Ovary (tissue), 3 donors: Measurements from ENCODE around the gene CHTOP.

Experiments
- EP300 ChIP-seq: sonication (generic); formaldehyde crosslinking; IDR thresholded peaks from one replicate; pipeline ENCODE4 v1.6.1; 2017; ENCODE audit warnings: antibody characterized with exemption
- POLR2A ChIP-seq: fragments of 450-650 bp; IDR thresholded peaks from one replicate; pipeline ENCODE4 v1.6.1; 2017; ENCODE audit warnings: antibody characterized with exemption, mild to moderate bottlenecking, moderate library complexity
- TF ChIP-seq, protein P1 (sequence below), 3 donors: fragments of 450-650 bp in 2 of 3; fragments of 200-600 bp in 1 of 3; IDR thresholded peaks; one replicate each; pipeline versions ENCODE4 v1.5.1 to v1.8.0; 2016 to 2022; ENCODE audit warnings: antibody characterized with exemption in 3 of 3, mild to moderate bottlenecking in 1 of 3
- donor health status: DM: no; HTN: no; CAD: no.

DNA sequence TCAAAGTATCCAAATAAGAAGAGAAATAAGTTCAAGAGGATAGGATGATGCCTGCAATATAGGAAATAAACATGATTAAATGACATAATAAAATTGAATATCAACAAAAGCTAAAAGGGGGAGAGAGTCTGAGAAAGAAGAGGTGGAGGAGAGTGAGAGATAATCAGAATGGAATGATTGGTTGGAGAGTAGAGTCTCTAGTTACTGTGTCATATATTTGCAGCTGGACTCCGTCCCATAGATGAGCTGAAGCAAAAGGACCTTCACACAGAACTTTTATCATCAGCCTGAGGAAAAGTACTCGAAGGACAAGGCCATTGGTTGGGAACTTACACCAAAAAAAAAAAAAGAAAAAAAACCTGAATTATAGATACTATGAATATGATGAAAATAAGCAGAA is 45.4 kb upstream of the CHTOP start:
- TF ChIP-seq EP300, result no peak
- no peak for TF ChIP-seq POLR2A
- TF ChIP-seq, protein P1, sequence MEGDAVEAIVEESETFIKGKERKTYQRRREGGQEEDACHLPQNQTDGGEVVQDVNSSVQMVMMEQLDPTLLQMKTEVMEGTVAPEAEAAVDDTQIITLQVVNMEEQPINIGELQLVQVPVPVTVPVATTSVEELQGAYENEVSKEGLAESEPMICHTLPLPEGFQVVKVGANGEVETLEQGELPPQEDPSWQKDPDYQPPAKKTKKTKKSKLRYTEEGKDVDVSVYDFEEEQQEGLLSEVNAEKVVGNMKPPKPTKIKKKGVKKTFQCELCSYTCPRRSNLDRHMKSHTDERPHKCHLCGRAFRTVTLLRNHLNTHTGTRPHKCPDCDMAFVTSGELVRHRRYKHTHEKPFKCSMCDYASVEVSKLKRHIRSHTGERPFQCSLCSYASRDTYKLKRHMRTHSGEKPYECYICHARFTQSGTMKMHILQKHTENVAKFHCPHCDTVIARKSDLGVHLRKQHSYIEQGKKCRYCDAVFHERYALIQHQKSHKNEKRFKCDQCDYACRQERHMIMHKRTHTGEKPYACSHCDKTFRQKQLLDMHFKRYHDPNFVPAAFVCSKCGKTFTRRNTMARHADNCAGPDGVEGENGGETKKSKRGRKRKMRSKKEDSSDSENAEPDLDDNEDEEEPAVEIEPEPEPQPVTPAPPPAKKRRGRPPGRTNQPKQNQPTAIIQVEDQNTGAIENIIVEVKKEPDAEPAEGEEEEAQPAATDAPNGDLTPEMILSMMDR (IDR thresholded peaks at IDR 0.05), result no peak
